Sigmoid colon (tissue), 3 donors: ENCODE results near the gene C1QTNF8.

ENCODE experiments used
- CTCF ChIP-seq, 4 experiments: fragments of 450-650 bp in 3 of 4; fragments of 200-600 bp in 1 of 4; IDR thresholded peaks; one replicate each; pipeline ENCODE4 v1.5.1; 2016 to 2019; ENCODE audit warnings: antibody characterized with exemption in 4 of 4, mild to moderate bottlenecking in 3 of 4, moderate library complexity in 2 of 4
- POLR2A ChIP-seq, 2 donors: fragments of 450-650 bp; IDR thresholded peaks; one replicate each; pipeline ENCODE4 v1.6.1; 2016; ENCODE audit warnings: antibody characterized with exemption in 2 of 2, mild to moderate bottlenecking in 2 of 2, moderate library complexity in 2 of 2

GRCh38 chr16:1116693-1117077 is 20.6 kb upstream of the C1QTNF8 start:
- TF ChIP-seq CTCF (IDR thresholded peaks at IDR 0.05) (no peak), POLR2A (IDR thresholded peaks at IDR 0.05) (no peak)
